ENCODE data around the gene RHO.

DNA sequence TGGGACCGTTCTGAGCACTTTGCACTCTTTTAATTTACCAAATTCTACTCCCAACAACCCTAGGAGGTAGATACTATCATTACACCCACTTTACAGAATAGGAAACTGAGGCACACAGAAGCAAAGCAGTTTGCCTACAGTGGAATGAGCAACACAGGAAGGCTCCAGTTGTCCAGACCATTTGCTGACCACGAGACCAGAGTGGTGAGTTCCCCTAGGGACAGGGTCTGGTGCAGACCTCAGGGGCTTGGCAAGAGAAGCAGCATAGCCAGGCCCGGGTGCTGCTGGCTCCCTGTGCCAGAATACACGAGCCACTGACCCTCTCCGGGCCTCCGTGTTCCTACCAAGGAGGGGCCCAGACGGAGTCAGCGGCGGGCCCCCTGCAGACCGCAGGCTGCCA is 51.6 kb downstream of the RHO start:
- TF ChIP-seq EZH2 (IDR thresholded peaks at IDR 0.05; ENCODE audit: borderline replicate concordance, low read depth, low read length, severe bottlenecking) (no peak), CTCF (IDR thresholded peaks at IDR 0.05; ENCODE audit: borderline replicate concordance, extremely low read depth, low read length, poor library complexity, severe bottlenecking) (no peak)
